Endothelial cell of umbilical vein (primary cell): ENCODE data around the gene C2orf15. TPM values are rescaled to one million over a fixed set of nuclear protein-coding genes. Genes with fewer than 3 reads are reported as not detected.

ENCODE experiments used
- BruUV-seq: library from RNA; stranded (reverse); fragments of 400-500 nt; replicated peaks from 2 replicates; lab custom pipeline; 2021; lab: Mats Ljungman, UMichigan
- CTCF ChIA-PET: fragments of 300-600, 350-600 bp; sonication (Branson Sonifier 250); formaldehyde crosslinking; loops from one replicate; lab custom pipeline; 2021; ENCODE audit warnings: antibody characterized with exemption, inconsistent platforms; lab: Charles Lee
- POLR2A ChIA-PET: fragments of 300-600, 350-600 bp; sonication (Branson Sonifier 250); formaldehyde crosslinking; loops from one replicate; lab custom pipeline; 2021; ENCODE audit warnings: antibody characterized with exemption, inconsistent platforms; lab: Charles Lee
- DNase-seq: peaks from one replicate; pipeline ENCODE4 v3.0.0-alpha.2; 2011; ENCODE audit warnings: low read depth, low spot score
- FAIRE-seq: peaks from 2 replicates; lab custom pipeline; 2011; peaks lifted over from hg19 to GRCh38; lab: Jason Lieb, UNC
- H2AFZ ChIP-seq: 2 replicates; pipeline ENCODE4 v1.6.0; 2012; ENCODE audit warnings: low read depth, low read length, control low read depth, inconsistent platforms
- H3K27ac ChIP-seq: 2 replicates; pipeline ENCODE4 v1.5.1; 2011; ENCODE audit warnings: low read depth, mild to moderate bottlenecking, control low read depth, low read length, moderate library complexity; ENCODE audit not compliant: insufficient read depth
- H3K27me3 ChIP-seq, 2 experiments: 2 replicates each; pipeline versions ENCODE4 v1.6.0 to v1.6.1; 2011; ENCODE audit warnings: low read length in 2 of 2, mixed read lengths in 1 of 2; ENCODE audit not compliant: control insufficient read depth in 2 of 2, insufficient read depth in 2 of 2
- H3K36me3 ChIP-seq, 2 experiments: 2 replicates in 1 of 2; 3 replicates in 1 of 2; pipeline ENCODE4 v1.5.1; 2011; ENCODE audit warnings: low read length in 2 of 2, mild to moderate bottlenecking in 1 of 2, moderate library complexity in 1 of 2; ENCODE audit not compliant: control insufficient read depth in 2 of 2, insufficient read depth in 2 of 2; ENCODE audit errors: extremely low read depth in 1 of 2
- H3K4me1 ChIP-seq: 3 replicates; pipeline ENCODE4 v1.5.1; 2011; ENCODE audit warnings: mild to moderate bottlenecking, low read length; ENCODE audit not compliant: control insufficient read depth, insufficient read depth; ENCODE audit errors: extremely low read depth
- H3K4me2 ChIP-seq: 2 replicates; pipeline ENCODE4 v1.6.1; 2011; ENCODE audit warnings: low read length, control low read depth, mixed read lengths; ENCODE audit not compliant: insufficient read depth
- H3K4me3 ChIP-seq, 3 experiments: fragments of 200-600 bp in 1 of 3; sonication (generic), shearing (Covaris generic) in 1 of 3; replicated peaks in 1 of 3; 2 replicates each; pipeline ENCODE4 v1.5.1; 2011 to 2016; ENCODE audit warnings: control low read depth in 3 of 3, low read length in 3 of 3, mild to moderate bottlenecking in 2 of 3, inconsistent platforms in 1 of 3, low read depth in 1 of 3, moderate library complexity in 1 of 3; ENCODE audit not compliant: insufficient read depth in 1 of 3
- H3K79me2 ChIP-seq: 2 replicates; pipeline ENCODE4 v1.6.0; 2012; ENCODE audit warnings: low read length, inconsistent platforms; ENCODE audit not compliant: control insufficient read depth, insufficient read depth
- H3K9ac ChIP-seq: replicated peaks from 2 replicates; pipeline ENCODE3; 2011; ENCODE audit warnings: low read length, control low read depth; ENCODE audit not compliant: insufficient read depth; ENCODE audit errors: extremely low read depth
- H3K9me1 ChIP-seq: replicated peaks from 3 replicates; pipeline ENCODE4 v1.6.0; 2011; ENCODE audit warnings: mild to moderate bottlenecking, low read length; ENCODE audit not compliant: control insufficient read depth, insufficient read depth; ENCODE audit errors: extremely low read depth
- H3K9me3 ChIP-seq: replicated peaks from 2 replicates; pipeline ENCODE4 v1.5.1; 2012; ENCODE audit warnings: low read length, inconsistent platforms; ENCODE audit not compliant: control insufficient read depth, insufficient read depth
- H4K20me1 ChIP-seq: replicated peaks from 2 replicates; pipeline ENCODE3; 2011; ENCODE audit warnings: mild to moderate bottlenecking, low read length; ENCODE audit not compliant: control insufficient read depth, insufficient read depth; ENCODE audit errors: extremely low read depth
- CTCF ChIP-seq, 2 donors: IDR thresholded peaks; 1 replicate in 1 of 2; 2 replicates in 1 of 2; pipeline ENCODE4 v1.5.1; 2011; ENCODE audit warnings: low read length in 2 of 2, mild to moderate bottlenecking in 2 of 2, moderate library complexity in 2 of 2, control low read depth in 1 of 2, inconsistent platforms in 1 of 2, low read depth in 1 of 2; ENCODE audit not compliant: insufficient read depth in 1 of 2; ENCODE audit errors: extremely low read depth in 1 of 2
- EZH2 ChIP-seq: IDR thresholded peaks from 2 replicates; pipeline ENCODE4 v1.6.1; 2012; ENCODE audit warnings: borderline replicate concordance, low read depth, mild to moderate bottlenecking, moderate library complexity, low read length, inconsistent platforms; ENCODE audit not compliant: severe bottlenecking
- FOS ChIP-seq: IDR thresholded peaks from 2 replicates; pipeline ENCODE4 v1.6.1; 2011; ENCODE audit warnings: mild to moderate bottlenecking, low read length, moderate library complexity, borderline replicate concordance; ENCODE audit not compliant: insufficient read depth
- GATA2 ChIP-seq: IDR thresholded peaks from 2 replicates; pipeline ENCODE4 v1.7.0; 2011; ENCODE audit warnings: low read depth, mild to moderate bottlenecking, moderate library complexity, mixed read lengths, low read length; ENCODE audit not compliant: insufficient read length, insufficient read depth
- JUN ChIP-seq: IDR thresholded peaks from 2 replicates; pipeline ENCODE4 v1.6.1; 2011; ENCODE audit warnings: borderline replicate concordance, low read depth; ENCODE audit not compliant: insufficient read length, insufficient read depth
- MAX ChIP-seq: IDR thresholded peaks from 2 replicates; pipeline ENCODE4 v1.6.1; 2011; ENCODE audit not compliant: insufficient read depth, insufficient read length
- MYC ChIP-seq: IDR thresholded peaks from one replicate; pipeline ENCODE4 v1.6.1; 2011; ENCODE audit warnings: mild to moderate bottlenecking, low read depth, low read length
- POLR2A ChIP-seq: IDR thresholded peaks from 2 replicates; pipeline ENCODE4 v1.6.1; 2012; ENCODE audit warnings: low read depth, mild to moderate bottlenecking, control low read depth, low read length
- POLR2AphosphoS5 ChIP-seq: IDR thresholded peaks from 2 replicates; pipeline ENCODE4 v1.6.1; 2012; ENCODE audit warnings: low read depth, mild to moderate bottlenecking, control low read depth, low read length, moderate library complexity; ENCODE audit not compliant: insufficient read depth
- dilution Hi-C: fragments of 300-500 bp; cut with MboI; formaldehyde crosslinking; loops from one replicate; pipeline ENCODE4 v1.15.0; 2019; ENCODE audit warnings: low sequenced_read_pairs; ENCODE audit not compliant: extremely low pct_ligation_motif_present
- intact Hi-C: fragments of 100-400 bp; cut with micrococcal nuclease; formaldehyde crosslinking; loops from one replicate; pipeline ENCODE4 v1.10.0; 2022
- polyA plus RNA-seq, 4 experiments: library from polyadenylated mRNA; depleted of rRNA in 3 of 4; stranded (reverse) in 3 of 4; unstranded in 1 of 4; fragments of >200 nt; gene quantifications; 2 replicates each; pipeline versions ENCODE4 v1.2.1 to v1.2.3, GENCODE V29; 2011 to 2012; ENCODE audit warnings: missing spikeins in 1 of 4
- total RNA-seq: library from RNA; stranded (reverse); gene quantifications from 2 replicates; pipeline ENCODE4 v1.2.3, GENCODE V29; 2021

The C2orf15 gene
- total and polyA plus RNA-seq, 2 donors (not counting 3 experiments of a cell fraction or from before 2014, with no cell fraction given): not detected

GRCh38 chr2:99111945-99112344, 29.6 kb upstream of the C2orf15 start:
- Histone ChIP-seq H3K9me3 (no peaks in the 10 kb centered on the region), H3K4me2 (no peak overlapping the region), H3K27ac (no peak overlapping the region), H3K9me1 (no peaks in the 10 kb centered on the region), H3K27me3 (peaks cover 0 to 2% of the 10 kb centered on the region in 2 experiments), H2AFZ (no peak overlapping the region), H3K79me2 (no peaks in the 10 kb centered on the region), H3K4me3 (no peak overlapping the region), H4K20me1 (no peaks in the 10 kb centered on the region), H3K36me3 (no peaks in the 10 kb centered on the region), H3K9ac (no peak overlapping the region), H3K4me1 (no peaks in the 10 kb centered on the region)
- ChIA-PET CTCF (no interaction called here), POLR2A (no interaction called here)
- intact Hi-C loops (no loop called here), dilution Hi-C loops (no loop called here)
- no peak for TF ChIP-seq EZH2
- no peak for TF ChIP-seq GATA2
- no peak for TF ChIP-seq MAX
- TF ChIP-seq POLR2A: no peak
- TF ChIP-seq CTCF (IDR thresholded peaks at IDR 0.05; ENCODE audit: extremely low read depth in 1 of 2, insufficient read depth in 1 of 2, low read depth in 1 of 2, low read length in 2 of 2): no peak
- TF ChIP-seq POLR2AphosphoS5: no peak
- TF ChIP-seq JUN: no peak
- TF ChIP-seq FOS: no peak
- TF ChIP-seq MYC: no peak
- no peak for FAIRE-seq
- BruUV-seq: no TSS peak
- DNase-seq: no peak
